HG03342 (cell line): ENCODE measurements around the gene KRT34.
"Not testable (repeated sequence)": the region's sequence is repeated elsewhere in the genome, so short reads cannot be mapped to it uniquely, and the experiment has no call there.

Experiments
- ATAC-seq: cut with Tn5 transposase; IDR thresholded peaks from one replicate; pipeline ENCODE4 v1.9.1; 2021; ENCODE audit warnings: mild to moderate bottlenecking, moderate library complexity; ENCODE audit not compliant: unreplicated experiment

Gene KRT34

GRCh38 chr17:41381943-41382342, at the start of gene KRT34:
KRT34 (minus strand) TSS chr17:41382306; CDS start chr17:41382246, 60 bp downstream.
- not testable (repeated sequence) for ATAC-seq

DNA sequence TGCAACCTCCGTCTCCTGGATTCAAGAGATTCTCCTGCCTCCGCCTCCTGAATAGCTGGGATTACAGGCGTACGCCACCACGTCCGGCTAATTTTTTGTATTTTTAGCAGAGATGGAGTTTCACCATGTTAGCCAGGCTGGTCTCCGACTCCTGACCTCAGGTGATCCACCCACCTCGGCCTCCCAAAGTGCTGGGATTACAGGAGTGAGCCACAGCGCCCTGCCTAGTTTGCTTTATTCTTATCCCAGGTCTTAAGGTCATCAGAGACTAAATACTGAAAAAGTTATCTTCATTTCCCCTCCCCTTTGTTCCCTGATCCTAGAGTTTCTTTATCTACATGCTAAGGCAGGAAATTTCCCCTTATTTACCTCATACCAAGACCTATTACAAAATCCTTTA, 48.3 kb upstream of the KRT34 start:
- not testable (repeated sequence) for ATAC-seq

DNA sequence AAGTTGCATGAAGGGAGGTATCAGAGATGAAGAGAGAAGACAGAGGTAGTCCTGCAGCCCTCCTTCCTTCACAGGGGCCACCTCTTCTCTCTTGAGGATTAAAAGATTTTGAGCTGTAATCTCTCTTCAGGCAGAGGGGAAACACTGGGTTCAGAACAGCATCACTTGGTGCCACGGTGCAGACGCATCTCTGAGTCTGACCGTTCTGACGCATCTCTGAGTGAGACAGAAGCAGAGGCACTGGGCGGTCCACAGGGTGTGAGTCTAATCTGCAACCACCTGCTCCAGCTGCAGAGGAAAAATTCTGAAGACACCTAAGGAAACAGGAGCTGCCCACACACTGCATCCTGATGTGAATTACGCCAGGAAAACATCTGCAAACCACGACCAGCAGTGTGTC, 47.6 kb upstream of the KRT34 start:
- ATAC-seq = no peak

- ATAC-seq = no peak
Observed at GRCh38 chr17:41428591-41429291, 46.6 kb upstream of the KRT34 start.

- no peak for ATAC-seq
Observed at GRCh38 chr17:41424111-41424635, 42.1 kb upstream of the KRT34 start, which contains the start of gene KRT37. KRT37 (minus strand) TSS chr17:41424585; CDS start chr17:41424523, 62 bp downstream.

DNA sequence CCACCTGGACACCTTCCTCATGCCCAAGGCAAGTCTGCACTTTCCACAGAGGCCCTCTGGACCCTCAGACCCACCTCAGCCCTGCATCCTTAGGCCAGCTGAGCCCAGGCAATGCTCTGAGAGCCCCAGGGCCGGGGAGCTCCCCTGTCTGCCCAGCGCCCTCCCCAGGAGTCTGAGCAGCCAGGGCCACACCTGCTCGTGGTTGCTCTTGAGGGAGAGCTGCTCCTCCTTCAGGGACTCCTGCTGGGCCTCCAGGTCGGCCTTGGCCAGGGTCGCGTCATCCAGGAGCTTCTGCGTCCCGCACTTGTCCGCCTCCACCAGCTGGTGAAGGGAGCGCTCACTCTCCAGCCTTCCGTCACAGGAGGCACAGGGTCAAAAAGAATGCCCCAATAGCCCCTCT, 40.5 kb upstream of the KRT34 start:
- not testable (repeated sequence) for ATAC-seq

- no peak for ATAC-seq
Observed at GRCh38 chr17:41421617-41422016, 39.5 kb upstream of the KRT34 start.

- no peak for ATAC-seq
Observed at GRCh38 chr17:41421116-41421515, 39.0 kb upstream of the KRT34 start.

DNA sequence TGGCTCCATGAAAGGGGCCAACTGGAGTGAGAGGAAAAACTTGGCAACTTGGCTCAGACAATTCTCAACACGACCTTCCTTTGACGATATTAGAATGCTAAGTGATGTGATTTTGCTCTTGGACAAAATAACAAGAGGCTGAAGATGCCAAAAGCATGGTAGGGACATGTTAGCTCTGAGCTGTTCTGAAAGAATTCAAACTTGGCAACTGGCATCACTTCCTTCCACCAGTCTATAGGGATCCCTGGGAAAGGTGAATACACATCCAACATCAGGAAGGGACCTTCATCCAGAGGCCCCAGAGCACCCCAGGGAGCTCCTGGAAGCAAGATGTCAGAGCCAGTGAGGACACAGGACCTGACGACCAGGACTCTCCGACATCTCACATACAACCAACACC, 38.0 kb upstream of the KRT34 start:
- no peak for ATAC-seq

DNA sequence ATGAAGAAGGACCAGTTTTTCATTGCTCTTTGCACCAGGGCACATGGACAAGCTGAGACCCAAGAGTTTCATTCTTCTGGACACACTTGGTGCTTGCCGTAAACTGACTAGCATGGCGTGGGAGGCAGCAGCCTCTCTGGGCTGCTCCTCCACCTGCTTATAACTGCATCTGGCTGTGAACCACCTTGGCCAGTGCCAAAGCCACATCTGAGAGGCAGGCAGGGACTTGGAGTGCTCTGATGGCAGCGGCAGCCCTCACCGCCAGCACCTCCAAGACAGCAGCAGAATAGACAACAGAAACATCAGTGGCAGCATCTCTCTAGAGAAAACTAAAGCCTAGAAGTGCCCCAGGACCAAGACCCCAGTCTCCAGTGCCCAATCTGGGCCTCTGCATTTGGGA, 37.6 kb upstream of the KRT34 start:
- no peak for ATAC-seq

DNA sequence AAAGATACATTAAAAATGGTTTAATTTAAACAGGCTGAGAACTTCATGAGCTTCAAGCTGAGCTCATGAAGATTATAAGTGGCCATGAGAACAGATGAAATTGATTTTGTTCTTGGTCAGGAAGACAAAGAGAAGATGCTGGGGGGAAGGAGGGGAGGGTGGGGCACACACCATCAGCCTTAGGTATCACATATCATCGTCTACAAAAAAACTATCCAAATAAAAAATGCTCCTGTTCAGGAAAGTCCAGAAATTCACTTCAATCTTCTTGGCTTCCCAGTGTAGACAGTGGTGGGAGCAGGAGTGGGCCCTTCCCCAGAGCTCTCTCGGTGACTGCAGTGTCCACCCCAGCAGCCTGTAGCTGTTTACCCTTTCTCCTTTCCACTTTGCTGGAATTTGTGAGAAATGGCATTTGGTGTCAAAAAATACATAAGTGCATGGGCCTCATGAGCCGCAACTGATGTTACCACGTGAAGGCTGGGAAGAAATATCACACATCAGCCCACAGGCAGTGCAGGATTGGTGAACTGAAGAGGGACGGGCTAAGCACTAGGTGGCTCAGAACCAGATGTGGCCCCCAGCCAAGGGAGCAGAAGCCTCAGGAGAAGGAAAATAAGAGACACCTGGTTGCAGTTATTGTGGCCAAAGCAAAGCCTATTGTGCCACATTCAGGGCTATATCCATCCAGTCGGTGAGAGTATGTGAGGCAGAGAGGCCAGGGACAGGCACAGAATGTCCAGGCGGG, 36.2 kb upstream of the KRT34 start:
- no peak for ATAC-seq

GRCh38 chr17:41417576-41418015, 35.5 kb upstream of the KRT34 start:
- no peak for ATAC-seq

GRCh38 chr17:41417127-41417526, 35.0 kb upstream of the KRT34 start:
- ATAC-seq = no peak

GRCh38 chr17:41416479-41416878, 34.4 kb upstream of the KRT34 start:
- ATAC-seq = no peak

DNA sequence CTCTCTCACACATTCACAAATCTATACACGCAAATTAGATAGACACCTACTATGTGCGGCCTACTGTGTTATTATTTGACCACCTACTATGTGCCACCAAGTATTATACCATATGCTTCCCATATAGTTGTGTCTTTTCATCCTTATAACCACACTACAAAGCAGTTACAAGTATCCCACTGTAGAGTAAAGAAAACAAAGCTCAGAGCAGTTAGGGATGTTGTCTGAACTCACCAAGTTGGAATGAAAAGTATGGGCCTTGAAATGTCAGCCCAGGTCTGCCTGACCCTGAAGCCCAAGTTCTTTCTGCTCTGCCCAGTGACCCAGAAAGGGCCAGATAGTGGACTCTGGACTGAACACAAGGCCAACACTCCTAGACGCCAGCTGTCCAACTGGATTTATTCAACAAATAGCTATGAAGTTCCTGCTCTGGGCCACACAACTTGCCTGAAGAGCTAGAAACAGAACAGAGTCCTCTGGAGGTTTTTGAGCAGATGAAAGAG, 33.8 kb upstream of the KRT34 start:
- ATAC-seq = no peak

DNA sequence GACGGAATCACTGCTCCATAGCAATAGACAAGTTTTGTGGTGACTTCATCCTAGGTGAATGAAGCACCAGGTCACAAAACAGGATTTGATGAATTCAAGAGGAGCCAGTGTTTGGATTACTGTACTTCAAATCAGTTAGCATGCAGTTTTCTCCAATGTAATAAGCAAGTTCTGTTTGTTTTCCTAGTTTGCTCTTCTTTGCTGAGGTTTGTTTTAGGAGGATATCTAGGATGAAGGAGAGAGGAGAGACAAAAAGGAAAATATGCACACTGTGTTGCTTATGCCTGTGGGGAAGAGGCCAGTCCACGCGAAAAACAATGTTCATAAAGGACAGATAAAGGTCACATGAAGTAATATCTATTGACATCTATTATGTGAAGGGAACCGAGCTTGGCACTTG, 33.3 kb upstream of the KRT34 start:
- ATAC-seq = no peak

DNA sequence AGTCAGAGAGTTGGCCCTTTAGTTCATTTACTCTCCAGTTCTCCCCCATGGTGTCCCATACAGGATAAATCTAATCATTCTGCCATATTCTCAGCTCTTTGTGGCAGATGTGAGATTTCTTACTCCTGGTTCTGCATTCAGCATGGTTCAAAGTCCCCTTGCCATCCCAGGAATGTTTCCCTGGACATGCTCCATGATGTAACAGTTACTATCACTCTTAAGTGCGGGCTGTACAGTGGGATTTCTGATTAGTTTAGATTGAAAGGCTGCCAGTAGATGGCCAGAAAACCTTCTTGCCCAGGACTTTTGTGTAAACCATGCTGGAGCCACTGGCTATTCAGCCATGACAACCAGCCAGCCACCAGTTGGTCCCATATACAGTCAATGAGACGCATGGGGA, 31.9 kb upstream of the KRT34 start:
- no peak for ATAC-seq

GRCh38 chr17:41413353-41413957, 31.3 kb upstream of the KRT34 start:
- no peak for ATAC-seq

DNA sequence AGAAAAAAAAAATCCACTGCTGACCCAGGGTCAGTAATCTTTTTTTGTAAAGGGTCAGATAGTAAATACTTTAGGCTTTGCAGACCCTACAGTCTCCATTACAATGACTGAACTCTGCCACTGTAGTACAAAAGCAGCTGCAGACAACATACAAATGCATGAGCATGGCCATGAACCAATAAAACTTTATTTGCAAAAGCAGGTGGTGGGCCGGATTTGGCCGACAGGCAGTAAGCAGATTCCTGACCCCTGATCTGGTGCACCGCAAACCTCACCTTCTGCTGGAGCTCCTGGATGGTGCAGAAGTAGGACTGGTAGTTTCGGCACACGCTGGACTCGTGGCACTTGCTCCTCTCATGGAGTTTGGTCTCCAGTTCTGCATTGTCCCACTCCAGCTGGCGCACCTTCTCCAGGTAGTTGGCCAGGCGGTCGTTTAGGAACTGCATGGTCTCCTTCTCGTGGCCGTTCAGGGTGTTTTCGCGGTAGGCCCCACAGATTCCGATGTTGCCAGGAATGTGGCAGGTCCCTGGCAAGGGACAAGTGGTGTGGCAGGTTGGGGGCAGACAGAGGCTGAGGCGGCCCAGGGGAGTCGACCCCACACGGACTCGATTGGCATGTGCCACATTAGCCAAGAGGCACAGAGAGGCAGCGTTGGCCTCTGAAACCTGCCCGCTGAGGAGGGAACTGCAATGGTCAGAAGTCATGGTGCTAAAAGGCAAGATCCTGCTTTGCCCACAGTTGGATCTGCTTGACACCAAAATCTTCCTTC, 29.1 kb upstream of the KRT34 start:
- no peak for ATAC-seq

DNA sequence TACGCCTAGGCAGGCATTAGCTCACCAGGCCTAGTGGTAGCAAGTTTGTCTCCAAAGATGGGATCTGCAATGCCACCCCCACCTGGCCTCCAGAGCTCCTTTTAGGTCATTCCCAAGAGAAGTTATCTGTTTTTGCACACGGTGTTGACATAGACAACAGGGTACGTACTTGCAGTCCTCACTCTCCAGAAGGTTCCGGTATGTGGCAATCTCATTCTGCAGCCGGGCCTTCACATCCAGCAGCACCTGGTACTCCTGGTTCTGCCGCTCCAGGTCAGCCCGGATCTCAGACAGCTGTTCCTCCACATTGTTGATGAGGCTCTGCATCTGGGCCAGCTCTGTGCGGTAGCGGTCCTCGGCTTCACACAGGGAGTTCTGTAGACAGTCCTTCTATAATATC, 25.1 kb upstream of the KRT34 start:
- no peak for ATAC-seq

- no peak for ATAC-seq
Observed at GRCh38 chr17:41406205-41406604, 24.1 kb upstream of the KRT34 start.
